K562 (cell line): ENCODE results near the gene CCDC187. TPM values are rescaled to one million over a fixed set of nuclear protein-coding genes. Genes with fewer than 3 reads are reported as not detected.

ENCODE experiments used
- C11orf30 ChIP-seq: fragments of 450-650 bp; IDR thresholded peaks from 2 replicates; pipeline ENCODE4 v1.6.1; 2016; ENCODE audit warnings: low read depth, mild to moderate bottlenecking
- CEBPZ ChIP-seq: fragments of 150-350 bp; IDR thresholded peaks from 2 replicates; pipeline ENCODE4 v1.6.1; 2014; ENCODE audit warnings: low read depth, mild to moderate bottlenecking, low read length, borderline replicate concordance
- EHMT2 ChIP-seq: fragments of 450-650 bp; IDR thresholded peaks from 2 replicates; pipeline ENCODE4 v1.6.1; 2018; ENCODE audit warnings: antibody characterized with exemption
- KLF13 ChIP-seq: fragments of 450-650 bp; IDR thresholded peaks from 2 replicates; pipeline ENCODE4 v1.6.1; 2016; ENCODE audit warnings: missing genetic modification characterization, low read depth, mild to moderate bottlenecking, missing compliant biosample characterization, moderate library complexity, borderline replicate concordance
- MYC ChIP-seq, 2 experiments: fragments of 250-450 bp in 1 of 2; sonication (Bioruptor Pico) in 1 of 2; IDR thresholded peaks; 2 replicates each; pipeline versions ENCODE4 v1.5.1 to v1.6.1; 2012 to 2021; ENCODE audit warnings: low read depth in 2 of 2, borderline replicate concordance in 1 of 2, improper control_type of control experiment in 1 of 2, low read length in 1 of 2, mild to moderate bottlenecking in 1 of 2, moderate library complexity in 1 of 2
- PML ChIP-seq: IDR thresholded peaks from 2 replicates; pipeline ENCODE4 v1.6.1; 2012; ENCODE audit warnings: low read length, inconsistent platforms
- RFX7 ChIP-seq: fragments of 250-450 bp; sonication (Bioruptor Pico); IDR thresholded peaks from 2 replicates; pipeline ENCODE4 v1.5.1; 2021; ENCODE audit warnings: mild to moderate bottlenecking
- USF1 ChIP-seq: sonication (generic); formaldehyde crosslinking; IDR thresholded peaks from 2 replicates; pipeline ENCODE4 v1.9.0; 2022; ENCODE audit warnings: mild to moderate bottlenecking, missing genetic modification reagents
- ZFX ChIP-seq: sonication (generic); formaldehyde crosslinking; IDR thresholded peaks from 2 replicates; pipeline ENCODE4 v1.8.0; 2022; ENCODE audit warnings: mild to moderate bottlenecking, missing genetic modification reagents, moderate library complexity
- ZNF398 ChIP-seq: fragments of 250-450 bp; sonication (Bioruptor Pico); IDR thresholded peaks from 2 replicates; pipeline ENCODE4 v1.8.0; 2021; ENCODE audit warnings: moderate library complexity, mild to moderate bottlenecking, inconsistent platforms
- ZNF766 ChIP-seq: fragments of 200-800 bp; sonication (Bioruptor generic); conservative IDR thresholded peaks from 2 replicates; pipeline ENCODE4 v1.6.1; 2016; ENCODE audit warnings: missing genetic modification characterization, missing compliant biosample characterization
- ZNF780A ChIP-seq: fragments of 250-450 bp; sonication (Bioruptor Pico); IDR thresholded peaks from 2 replicates; pipeline ENCODE4 v1.5.0; 2021; ENCODE audit warnings: mild to moderate bottlenecking
- polyA plus RNA-seq, 8 experiments: library from polyadenylated mRNA; depleted of rRNA in 4 of 8; stranded (reverse) in 5 of 8; unstranded in 3 of 8; fragments of >200 nt; fragmentation: Nextera tagmentation in 2 of 8; fragmentation: Illumina TruSeq in 1 of 8; extraction: Ambion mirVana in 2 of 8; extraction: Trizol in 1 of 8; gene quantifications; 2 replicates each; pipeline versions ENCODE4 v1.2.1 to v1.2.3, GENCODE V29; 2011 to 2014; ENCODE audit warnings: inconsistent platforms in 1 of 8, missing spikeins in 1 of 8
- total RNA-seq, 7 experiments: library from RNA; depleted of rRNA in 6 of 7; stranded (reverse); fragments of >200 nt in 6 of 7; fragmentation: Illumina TruSeq in 2 of 7; extraction: Trizol in 2 of 7; gene quantifications; 2 replicates each; pipeline versions ENCODE4 v1.2.1 to v1.2.3, GENCODE V29; 2011 to 2021; ENCODE audit warnings: low replicate concordance in 1 of 7

Gene CCDC187
- total and polyA plus RNA-seq, 9 of the 15 experiments (the other 6 are each of a cell fraction or from before 2014, with no cell fraction given): not detected

- no peak for TF ChIP-seq EHMT2
- no peak for TF ChIP-seq KLF13 (tag)
- TF ChIP-seq ZNF780A: no peak
- peak; percentile 42; the same call in 1 of the 2 replicates for TF ChIP-seq USF1
- no peak for TF ChIP-seq CEBPZ
- no peak for TF ChIP-seq PML
- 0 out of 2 replicates have a peak, but pooled peaks have one; percentile 28 for TF ChIP-seq ZFX
- no peak for TF ChIP-seq ZNF766 (CRISPR knock-in tag)
- TF ChIP-seq ZNF398 (CRISPR knock-in tag): no peak
- TF ChIP-seq C11orf30: no peak
- no peak for TF ChIP-seq RFX7 (CRISPR knock-in tag)
- TF ChIP-seq MYC (IDR thresholded peaks at IDR 0.05; ENCODE audit: low read depth, low read length): no peak
- no peak for TF ChIP-seq MYC (CRISPR knock-in tag; IDR thresholded peaks at IDR 0.05; ENCODE audit: borderline replicate concordance, low read depth)
Measured at GRCh38 chr9:136311051-136312008, 7.4 kb upstream of the CCDC187 start (continued).
